UCSD-AML1 (cell line): ENCODE measurements around the gene E2F8.
"Not testable (repeated sequence)": the region's sequence is repeated elsewhere in the genome, so short reads cannot be mapped to it uniquely, and the experiment has no call there.

Experiments
- DNase-seq: peaks from one replicate; lab custom pipeline; 2025; ENCODE audit not compliant: unreplicated experiment; lab: John Stamatoyannopoulos, UW

The E2F8 gene, protein sequence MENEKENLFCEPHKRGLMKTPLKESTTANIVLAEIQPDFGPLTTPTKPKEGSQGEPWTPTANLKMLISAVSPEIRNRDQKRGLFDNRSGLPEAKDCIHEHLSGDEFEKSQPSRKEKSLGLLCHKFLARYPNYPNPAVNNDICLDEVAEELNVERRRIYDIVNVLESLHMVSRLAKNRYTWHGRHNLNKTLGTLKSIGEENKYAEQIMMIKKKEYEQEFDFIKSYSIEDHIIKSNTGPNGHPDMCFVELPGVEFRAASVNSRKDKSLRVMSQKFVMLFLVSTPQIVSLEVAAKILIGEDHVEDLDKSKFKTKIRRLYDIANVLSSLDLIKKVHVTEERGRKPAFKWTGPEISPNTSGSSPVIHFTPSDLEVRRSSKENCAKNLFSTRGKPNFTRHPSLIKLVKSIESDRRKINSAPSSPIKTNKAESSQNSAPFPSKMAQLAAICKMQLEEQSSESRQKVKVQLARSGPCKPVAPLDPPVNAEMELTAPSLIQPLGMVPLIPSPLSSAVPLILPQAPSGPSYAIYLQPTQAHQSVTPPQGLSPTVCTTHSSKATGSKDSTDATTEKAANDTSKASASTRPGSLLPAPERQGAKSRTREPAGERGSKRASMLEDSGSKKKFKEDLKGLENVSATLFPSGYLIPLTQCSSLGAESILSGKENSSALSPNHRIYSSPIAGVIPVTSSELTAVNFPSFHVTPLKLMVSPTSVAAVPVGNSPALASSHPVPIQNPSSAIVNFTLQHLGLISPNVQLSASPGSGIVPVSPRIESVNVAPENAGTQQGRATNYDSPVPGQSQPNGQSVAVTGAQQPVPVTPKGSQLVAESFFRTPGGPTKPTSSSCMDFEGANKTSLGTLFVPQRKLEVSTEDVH

DNA sequence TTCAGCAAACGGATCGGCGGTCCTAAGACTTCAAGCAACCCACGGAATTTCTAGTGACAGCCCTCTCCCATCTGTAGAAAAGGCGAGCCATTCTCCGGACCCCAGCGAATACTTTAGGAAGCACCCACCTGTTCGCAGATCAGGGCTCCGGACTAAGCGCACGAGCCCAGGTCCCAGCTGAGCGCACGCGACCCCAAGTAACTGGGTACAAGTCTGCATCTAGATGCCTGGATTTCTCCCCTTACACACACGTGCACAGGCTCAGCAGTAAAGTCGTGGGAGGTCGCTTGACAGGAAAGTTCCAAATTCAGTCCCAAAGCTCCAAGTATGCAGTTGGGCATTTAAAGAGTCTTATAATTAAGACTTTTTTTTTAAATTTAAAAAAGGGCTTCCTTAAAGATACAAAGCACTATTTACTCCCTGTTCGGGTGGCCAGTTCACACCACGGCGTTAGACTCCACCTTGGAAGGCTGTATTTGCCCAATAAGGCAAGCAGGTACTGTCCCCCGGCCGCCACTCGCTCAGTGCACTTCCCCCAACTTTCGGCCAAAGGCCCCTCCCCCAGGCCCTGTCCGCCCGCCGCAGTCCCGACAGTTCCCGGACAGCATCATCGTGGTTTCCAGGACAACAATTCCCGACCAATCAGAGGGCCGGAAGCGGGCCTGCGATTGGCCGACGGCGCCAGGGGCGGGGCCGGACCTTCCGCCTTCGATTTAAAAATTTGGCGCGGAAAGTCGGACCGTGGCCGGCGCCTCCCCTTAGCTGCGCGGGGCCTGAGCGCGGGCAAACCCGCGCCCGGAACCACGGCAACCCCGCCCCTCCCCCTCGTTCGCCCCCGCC lies at the start of gene E2F8:
Gene E2F8, minus strand, starts transcription at position 526 of the 840 bp plus-strand sequence. CDS start 824 bp downstream, outside the sequence.
- DNase-seq, result peak; percentile 93

DNA sequence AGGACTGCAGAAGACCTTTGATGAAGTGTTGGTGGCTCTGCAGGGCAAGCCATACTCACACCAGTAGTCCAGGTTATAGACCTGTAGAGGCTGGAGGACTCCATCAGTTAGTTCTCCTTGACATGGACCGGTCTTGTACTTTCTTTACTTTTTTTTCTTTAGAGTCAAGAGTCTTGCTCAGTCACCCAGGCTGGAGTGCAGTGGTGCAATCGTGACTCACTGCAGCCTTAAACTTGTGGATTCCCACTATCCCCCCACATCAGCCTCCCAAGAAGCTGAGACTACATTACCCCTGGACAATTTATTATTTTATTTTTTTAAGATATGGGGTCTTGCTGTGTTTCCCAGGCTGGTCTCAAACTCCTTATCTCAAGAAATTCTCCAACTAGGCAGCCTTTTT lies 49.6 kb upstream of the E2F8 start:
- DNase-seq, result no peak

DNA sequence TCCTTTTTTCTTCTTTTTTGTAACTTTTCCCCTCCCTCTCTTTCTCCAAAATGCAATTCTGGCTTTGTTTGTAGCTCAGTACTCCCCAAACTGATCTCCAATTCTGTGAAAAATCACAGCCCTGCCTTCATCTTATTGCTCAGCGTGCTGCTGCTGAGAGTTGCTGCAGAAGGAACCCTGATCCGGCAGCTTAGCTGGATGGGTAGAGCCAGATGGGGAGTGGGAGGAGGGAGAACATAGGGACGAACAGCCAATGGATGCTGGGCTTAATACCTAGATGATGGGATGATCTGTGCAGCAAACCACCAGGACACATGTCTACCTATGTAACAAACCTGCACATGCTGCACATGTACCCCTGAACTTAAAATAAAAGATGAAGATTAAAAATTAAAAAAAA lies 47.5 kb upstream of the E2F8 start:
- DNase-seq, result no peak

DNA sequence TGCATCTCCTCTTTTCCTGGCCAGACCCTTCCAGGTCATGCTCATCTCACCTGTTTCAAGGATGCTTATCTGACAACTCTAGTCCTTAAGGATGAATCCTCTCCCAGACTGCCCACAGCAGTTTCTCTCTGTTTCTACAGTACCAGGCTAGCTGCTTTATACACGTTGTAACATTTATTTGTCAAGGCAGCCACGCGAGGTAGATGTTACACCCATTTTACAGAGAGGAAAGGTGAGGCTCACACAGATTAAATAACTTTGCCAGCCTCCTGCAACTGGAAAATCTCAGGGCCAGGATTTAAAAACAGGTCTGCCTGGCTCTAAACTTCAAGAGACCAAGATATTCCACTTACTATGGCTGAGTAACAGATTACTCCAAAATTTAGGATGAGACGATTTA lies 45.7 kb upstream of the E2F8 start:
- DNase-seq, result no peak

DNA sequence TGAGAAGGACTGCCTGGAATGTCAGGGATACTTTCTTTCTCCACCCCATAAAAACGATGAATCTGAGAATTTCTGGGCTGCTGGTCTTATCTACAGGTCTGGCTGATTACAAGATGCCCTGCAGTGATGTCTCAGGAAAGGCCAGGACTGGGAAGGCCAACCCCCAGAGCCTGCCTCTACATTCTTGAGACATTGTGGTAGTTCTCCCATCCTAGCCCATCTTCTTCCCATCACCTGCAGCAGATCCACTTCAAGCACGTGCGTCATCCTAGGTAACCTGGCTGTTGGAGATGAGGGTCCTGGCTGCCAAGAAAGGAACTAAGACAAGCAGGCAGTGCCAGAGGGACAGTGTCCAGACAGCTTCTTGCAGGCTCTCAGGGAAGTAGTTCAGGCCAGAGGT lies 44.1 kb upstream of the E2F8 start:
- DNase-seq, result no peak

DNA sequence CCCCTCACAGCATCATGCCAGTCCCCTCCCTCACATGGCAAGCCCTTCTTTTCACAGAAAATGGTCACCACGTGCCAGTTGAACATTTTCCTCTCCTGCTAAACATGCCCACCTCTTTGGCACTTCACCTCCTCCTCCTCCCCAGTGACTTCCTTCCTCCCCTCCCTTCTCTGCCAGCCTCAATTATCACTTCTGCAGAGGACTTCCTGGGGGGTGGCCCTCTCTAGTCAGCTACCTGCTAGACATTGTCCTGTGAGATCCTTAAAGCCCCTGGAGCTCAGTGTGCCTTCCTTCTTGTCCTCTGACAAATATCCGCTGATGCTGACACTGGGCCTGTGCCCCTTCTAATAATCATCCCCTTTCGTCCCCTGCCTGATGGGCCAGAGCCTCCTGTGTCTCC lies 43.2 kb upstream of the E2F8 start:
- DNase-seq, result peak; percentile 22

DNA sequence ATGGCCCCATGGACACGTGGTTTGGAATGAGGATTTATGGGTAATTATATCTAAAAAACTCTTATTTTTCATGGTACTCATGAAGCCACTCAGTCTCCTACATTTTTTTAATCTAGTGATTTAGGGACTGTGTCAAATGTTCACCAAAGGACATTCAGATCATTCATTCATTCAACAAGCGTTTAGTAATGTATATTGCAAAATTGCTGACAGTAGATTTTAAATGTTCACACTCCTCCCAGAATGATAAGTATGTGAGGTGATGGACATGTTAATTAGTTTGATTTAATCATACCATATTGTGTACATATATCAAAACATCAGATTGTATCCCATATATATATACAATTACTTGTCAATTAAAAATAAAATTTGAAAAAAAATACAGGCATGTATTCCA lies 40.8 kb upstream of the E2F8 start:
- DNase-seq, result no peak

DNA sequence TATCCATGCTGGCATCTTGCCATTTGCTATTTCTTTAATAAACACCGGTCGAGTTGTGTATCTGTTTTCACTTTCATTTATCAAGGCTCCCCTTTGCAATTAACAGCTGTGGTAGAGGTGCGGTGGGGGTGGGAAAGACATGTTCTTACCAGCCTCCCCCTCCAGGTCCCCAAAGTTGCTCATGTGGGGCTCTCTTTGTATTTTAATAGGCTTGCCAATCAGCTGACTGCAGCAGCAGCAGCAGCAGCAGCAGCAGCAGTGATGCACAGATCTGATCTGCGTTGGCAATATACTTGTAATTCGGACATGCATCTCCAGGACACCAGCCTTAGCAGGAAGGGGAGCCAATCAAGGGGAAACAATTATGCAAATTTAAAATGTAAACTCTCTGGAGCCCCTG lies 40.3 kb upstream of the E2F8 start:
- no peak for DNase-seq

DNA sequence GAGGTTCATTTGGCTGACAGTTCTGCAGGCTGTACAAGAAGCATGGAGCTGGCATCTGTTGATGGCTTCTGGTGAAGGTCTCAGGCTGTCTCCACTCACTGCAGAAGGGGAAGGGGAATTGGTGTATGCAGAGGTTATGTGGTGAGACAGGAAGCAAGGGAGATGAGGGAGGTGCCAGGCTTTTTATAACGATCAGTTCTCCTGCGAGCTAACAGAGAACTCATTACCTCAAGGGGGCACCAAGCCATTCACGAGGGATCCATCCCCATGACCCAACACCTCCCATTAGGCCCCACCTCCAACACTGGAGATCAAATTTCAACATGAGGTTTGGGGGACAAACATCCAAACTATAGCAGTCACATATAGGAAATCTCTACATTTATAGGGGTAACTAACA lies 38.7 kb upstream of the E2F8 start:
- peak; percentile 30 for DNase-seq

DNA sequence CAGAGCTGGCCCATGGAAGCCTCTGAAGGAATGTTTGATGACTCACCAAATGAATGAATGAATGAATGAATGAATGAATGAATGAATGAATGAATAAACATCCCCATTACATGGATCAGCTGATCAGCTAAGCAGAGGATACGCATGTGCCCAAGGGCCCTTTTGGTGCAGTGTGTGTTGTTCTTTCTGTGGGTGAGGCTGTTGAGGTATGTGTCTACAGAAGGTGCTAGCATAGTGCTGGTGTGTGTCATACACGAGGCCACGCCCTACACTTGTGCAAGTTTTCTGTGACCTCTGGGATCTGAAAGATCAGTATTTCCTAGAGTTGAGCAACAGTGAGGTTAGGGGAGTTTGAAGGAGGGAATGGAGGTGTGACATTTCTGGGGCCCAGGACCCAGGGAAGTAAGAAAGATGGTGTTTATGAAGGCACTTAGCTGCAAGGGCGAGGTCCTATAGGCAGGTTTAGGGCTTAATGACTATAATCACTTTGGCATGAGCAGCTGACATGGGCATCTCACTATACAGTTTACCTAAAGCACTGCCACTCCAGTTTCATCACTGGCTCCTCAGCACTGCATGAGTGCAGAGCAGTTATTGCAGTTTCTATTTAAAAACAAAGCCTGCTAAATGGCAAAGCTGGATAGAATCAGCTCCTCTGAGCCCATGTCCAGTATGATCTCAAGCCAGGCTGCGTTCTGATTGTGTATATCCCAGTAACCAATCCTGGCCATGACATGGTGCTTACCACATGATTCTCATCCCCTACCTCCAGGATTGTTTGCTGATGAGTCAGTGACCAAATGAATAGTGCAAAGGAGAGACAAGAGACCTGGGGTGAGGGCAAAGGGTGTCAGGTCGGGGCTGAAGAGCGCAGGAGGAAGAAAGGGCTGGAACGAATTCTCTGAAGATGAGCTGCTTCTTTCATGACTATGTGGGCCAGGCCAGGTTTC lies 36.4 kb upstream of the E2F8 start:
- DNase-seq, result no peak

DNA sequence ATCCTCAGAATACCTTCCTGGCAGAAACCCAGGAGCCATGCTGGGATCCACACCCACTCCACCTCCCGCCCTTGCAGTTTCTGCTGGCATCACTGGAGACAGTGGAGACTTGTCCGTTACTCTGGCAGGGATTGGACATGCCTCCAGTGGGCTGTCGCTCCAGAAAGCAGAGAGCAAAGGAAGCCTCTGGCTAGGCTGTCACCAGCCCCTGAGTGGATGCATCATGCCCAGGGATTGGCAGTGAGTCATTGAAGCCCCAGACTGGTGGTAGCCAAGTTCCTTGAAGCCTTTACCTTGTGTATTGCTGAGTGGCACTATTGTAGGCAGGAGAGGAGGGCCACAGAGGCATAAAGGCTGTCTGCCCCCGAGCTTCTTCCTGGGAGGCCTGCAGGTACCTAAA lies 34.8 kb upstream of the E2F8 start:
- no peak for DNase-seq

DNA sequence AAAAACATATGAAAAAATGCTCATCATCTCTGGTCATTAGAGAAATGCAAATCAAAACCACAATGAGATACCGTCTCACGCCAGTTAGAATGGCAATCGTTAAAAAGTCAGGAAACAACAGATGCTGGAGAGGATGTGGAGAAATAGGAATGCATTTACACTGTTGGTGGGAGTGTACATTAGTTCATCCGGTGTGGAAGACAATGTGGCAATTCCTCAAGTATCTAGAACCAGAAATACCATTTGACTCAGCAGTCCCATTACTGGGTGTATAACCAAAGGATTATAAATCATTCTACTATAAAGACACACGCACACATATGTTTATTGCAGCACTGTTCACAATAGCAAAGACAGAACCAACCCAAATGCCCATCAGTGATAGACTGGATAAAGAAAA lies 32.5 kb upstream of the E2F8 start:
- DNase-seq, result not testable (repeated sequence)

DNA sequence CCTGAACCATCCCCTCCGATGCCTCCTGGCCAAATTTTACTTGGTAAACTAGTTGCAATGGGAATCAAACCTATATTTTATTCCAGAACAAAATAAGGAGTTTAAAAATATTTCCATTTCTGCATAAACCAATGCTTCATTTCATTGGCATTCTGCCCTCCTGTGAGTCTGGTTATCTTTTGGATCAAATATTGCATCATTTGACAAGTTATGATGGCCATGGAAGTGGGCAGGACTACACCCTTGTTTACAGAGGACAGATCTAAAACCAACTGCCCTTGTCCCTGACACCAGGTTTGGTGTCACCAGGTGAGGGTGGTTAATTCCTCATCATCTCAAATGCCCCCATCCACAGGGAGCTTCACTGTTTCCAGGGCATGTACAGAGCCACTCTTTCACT lies 28.2 kb upstream of the E2F8 start:
- DNase-seq, result no peak

DNA sequence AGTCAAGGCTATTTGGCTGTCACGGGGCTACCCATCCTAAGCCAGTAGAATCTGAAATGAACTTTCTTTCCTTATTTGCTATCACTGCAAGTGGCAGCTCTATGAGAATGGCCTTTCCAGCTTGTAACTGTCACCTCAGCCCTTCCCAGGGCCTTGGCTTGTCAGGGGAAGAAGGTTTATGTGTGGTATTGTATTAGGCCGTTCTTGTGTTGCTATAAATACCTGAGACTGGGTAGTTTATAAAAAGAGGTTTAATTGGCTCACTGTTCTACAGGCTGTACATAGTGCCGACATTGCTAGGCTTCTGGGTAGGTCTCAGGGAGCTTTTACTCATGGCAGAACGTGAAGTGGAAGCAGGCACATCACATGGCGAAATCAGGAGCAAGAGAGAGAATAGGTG lies 26.8 kb upstream of the E2F8 start:
- no peak for DNase-seq

DNA sequence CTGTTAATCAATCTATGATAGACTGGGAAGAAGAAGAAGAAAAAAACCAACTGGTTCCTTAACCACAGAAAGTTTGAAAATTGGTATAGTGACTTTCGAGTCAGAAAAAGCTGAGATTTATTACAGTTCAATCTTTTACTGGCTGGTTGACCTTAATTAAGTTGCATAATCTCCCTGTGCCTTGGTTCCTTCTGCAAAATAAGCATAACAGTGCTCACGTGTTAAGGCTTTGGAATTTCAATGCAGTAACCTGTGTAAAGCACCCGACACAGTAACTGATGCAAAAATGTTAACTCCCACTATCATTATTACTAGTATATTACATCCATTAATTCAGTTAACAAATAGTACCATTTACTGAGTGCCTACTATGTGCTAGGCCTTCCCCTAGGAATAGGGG lies 22.6 kb upstream of the E2F8 start:
- DNase-seq, result no peak

DNA sequence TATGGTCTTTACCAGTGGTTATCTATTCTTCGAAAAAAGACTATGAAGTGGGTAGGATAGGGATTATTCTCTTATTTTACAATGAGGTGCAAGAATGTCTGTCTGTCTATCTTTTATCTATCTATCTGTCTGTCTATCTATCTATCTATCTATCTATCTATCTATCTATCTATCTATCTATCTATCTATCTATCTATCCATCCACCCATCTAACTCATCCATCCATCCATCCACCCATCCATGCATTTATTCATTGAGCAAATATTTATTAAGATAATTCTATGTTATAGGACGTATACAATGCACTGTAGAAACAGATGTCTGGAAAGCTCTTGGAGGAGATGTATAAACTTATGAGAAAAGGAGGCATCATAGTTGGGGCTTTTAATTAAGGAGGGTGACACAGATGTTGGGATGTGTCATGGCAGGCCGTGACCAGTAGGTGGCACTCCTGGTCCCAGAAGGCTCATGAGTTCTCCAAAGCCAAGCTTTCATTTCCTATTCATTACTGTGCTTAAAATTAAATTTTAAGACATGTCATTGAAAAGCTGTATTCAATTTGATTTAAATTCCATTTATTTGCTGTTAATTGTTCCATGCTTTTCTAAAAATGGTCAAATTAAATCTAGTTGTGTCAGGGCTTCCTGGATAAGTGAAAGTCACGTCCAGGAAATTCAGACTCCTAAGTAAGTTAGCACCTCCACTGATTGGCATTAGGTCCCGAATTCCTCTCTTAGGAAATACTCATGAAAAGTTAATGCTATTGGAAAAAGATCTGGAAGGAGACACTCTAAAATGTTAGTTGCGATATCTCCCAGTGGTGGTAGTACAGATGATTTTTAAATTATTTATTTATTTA lies 19.0 kb upstream of the E2F8 start:
- peak; percentile 59 for DNase-seq

DNA sequence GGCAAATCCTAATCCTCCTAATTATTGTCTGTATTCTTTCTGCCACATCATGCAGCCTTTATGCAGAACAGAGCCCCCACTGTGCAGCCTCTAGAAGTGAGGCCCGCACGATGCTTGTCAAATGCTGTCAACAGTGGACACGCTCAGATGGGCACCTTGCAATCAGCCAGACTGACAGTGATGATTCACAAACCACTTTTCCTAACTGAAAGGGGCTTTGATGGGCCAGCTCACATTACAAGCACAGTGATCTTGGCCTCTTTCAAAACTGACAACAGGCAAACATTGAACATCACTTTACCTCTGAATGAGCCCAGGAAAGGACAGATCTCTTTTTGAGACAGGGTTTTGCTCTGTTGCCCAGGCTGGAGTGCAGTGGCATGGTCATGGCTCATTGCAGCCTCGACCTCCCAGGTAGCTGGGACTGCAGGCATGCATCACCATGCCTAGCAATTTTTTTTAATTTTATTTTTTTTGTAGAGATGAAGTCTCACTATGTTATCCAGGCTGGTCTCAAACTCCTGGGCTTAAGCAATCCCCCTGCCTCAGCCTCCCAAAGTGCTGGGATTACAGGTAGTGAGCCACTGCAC lies 18.0 kb upstream of the E2F8 start:
- DNase-seq, result no peak

DNA sequence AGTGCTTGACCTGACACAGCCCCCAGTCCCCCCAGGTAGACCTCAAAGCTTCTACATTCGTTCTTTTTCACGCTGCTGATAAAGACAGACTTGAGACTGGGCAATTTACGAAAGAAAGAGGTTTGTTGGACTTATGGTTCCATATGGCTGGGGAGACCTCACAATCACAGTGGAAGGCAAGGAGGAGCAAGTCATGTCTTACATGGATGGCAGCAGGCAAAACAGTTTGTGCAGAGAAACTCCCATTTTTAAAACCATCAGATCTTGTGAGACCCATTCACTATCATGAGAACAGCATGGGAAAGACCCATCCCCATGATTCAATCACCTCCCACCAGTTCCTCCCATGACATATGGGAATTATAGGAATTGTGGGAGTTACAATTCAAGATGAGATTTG lies 13.7 kb upstream of the E2F8 start:
- DNase-seq, result not testable (repeated sequence)

DNA sequence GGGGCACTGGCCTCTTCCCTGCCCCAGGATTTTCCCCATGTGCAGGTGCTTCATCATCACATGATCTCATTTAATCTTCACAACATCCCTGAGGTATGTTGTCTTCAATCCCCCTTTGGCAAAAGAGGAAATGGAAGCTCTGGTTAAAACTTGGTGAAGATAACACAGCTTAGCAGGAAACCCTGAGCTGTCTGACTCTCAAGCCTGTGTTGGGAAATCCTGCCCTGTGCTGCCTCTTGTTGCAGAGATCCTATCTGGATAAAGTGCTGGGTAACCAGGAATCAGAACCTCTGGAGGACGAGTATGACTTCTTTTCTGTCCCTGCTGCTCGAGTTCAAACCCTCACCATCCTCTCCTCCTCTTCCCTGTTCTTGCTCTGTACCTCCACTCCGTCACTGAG lies 13.1 kb upstream of the E2F8 start:
- DNase-seq, result no peak
